Measurements from ENCODE around the gene MS4A8.
"Not testable (repeated sequence)": the region's sequence is repeated elsewhere in the genome, so short reads cannot be mapped to it uniquely, and the experiment has no call there.

MS4A8 gene

DNA sequence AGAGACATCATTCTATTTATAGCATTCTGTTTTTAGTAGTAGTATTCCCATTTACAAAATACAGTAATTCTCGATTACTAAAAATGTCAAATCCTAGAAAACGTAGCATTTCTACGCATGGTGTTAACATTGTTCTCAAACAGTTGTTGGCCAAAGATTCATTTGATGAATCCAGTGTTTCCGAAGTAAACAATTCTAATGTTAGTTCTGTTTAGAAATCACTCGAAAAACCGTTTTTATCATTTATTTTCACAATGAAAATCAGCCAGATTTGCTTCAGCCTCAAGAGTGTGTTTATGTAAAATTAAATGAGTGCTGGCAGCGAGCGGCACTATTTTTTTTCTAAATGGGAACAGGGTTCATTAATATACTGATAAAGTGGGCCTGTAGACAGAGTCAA, 32.2 kb downstream of the MS4A8 start:
- no peak for DNase-seq

- no peak for DNase-seq
These were observed 34.9 kb downstream of the MS4A8 start for GRCh38 chr11:60734279-60734678.

DNA sequence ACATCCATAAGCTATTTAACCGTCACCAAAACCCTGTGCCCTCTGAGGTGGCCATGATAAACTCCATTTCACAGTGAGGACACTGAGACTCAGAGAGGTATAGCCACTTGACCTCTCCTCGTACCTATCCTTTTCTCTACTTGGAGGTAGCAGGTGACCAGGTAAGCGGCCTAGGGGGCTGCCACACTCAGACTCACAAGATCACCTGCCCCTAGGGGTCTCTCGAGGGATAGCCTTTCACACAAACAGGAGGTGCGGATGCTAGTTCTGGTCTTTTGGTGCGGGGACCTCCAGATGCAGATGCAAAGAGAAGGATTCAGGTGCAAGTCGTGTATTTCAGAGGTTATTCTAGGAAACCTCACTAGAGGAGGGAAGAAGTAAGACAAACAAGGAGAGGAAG, 39.7 kb downstream of the MS4A8 start:
- DNase-seq = no peak

GRCh38 chr11:60740573-60740972, 41.2 kb downstream of the MS4A8 start:
- DNase-seq = no peak

GRCh38 chr11:60741421-60741820, 42.0 kb downstream of the MS4A8 start:
- DNase-seq = no peak

- no peak for DNase-seq
These were observed 43.6 kb downstream of the MS4A8 start for GRCh38 chr11:60743058-60743457.

DNA sequence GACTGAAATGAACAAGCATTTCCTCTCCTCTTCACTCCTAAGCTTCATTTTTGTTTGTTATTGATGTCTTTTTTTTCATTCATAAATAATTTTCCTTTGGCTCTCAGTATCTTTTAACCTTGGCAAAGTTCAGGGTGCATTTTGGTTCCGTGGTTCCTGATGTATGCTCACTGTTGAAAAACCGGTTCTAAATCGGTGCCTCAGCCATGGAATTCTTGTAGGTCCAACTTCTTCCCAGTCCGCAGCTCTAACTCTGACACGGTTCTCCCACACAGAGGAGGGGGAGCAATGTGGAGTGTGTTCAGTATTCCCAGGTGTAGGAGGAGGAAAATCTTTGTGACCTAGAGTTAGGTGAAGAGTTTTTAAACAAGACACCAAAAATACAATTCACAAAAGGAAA, 44.7 kb downstream of the MS4A8 start:
- DNase-seq = no peak

GRCh38 chr11:60747359-60747873, 48.0 kb downstream of the MS4A8 start:
- no peak for DNase-seq

DNA sequence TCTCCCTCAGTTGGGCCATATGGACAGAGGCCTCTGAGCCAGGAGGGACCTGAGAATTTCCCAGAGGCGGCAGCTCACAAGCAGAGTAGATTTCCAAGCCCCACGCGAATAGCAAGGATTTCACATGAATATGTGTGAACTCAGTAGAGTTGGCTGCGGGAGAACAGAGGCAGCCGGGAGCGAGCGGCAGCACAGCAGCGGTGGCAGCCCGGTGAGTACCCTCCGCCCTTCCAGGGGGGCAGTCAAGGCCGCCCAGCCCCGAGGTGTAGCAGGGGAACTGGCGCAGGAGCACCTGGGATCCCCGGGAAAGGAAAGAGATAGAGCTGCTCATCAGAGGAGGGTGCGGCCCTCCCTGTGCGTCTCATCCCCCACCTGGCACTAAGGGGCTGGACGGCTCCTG, 48.8 kb downstream of the MS4A8 start:
- DNase-seq = no peak

GRCh38 chr11:60748821-60749220, 49.4 kb downstream of the MS4A8 start:
- no peak for DNase-seq

DNA sequence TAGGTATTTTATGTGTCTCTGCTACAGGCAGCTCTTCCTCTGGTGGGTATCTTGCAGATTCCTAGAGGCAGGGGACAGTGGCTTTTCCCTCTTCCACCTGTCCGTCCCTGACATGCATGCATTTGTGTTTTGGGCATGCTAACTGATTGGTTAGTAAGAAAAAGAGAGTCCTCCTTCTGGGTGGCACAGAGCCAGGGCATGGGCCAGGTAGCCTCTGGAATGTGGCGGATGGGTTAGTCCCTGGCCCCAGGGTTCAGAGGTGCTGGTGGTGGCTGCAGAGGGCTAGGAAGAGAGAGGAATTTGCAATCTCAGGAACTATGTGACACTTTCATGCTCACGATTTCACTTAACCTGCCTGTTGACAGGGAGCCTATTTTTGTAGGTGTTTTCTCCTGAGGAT, 51.5 kb downstream of the MS4A8 start:
- DNase-seq = no peak

DNA sequence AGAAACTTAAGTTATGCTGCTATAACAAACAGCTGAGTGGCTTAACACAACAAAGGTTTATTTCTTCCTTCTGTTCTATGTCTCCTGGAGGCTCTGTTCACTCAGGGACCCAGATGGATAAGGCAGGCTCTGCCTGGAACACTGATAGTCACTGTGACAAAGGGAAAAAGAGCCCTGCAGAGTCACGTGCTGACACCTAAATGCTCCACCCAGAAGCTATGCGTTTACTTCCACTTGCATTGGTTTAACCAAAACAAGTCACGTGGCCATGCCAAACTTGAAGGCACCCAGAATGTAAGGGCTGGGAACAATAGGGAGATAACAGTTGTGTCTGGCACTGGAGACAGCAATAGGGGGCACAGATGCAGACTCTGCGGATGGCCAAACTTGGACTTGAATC, 53.9 kb downstream of the MS4A8 start:
- no peak for DNase-seq

DNA sequence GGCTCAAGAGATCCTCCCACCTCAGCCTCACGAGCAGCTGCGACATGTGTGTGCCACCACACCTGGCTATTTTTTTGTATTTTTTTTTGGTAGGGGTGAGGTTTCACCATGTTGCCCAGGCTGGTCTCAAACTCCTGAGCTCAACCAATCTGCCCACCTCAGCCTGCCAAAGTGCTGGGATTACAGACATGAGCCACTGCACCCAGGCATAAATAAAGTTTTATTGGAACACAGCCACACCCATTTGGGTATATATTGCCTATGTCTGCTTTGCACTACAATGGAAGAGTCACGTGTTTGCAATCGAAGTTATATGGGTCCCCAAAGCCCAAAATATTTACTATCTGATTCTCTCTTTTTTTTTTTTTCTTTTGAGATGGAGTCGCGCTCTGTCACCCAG, 55.5 kb downstream of the MS4A8 start:
- DNase-seq = no peak

DNA sequence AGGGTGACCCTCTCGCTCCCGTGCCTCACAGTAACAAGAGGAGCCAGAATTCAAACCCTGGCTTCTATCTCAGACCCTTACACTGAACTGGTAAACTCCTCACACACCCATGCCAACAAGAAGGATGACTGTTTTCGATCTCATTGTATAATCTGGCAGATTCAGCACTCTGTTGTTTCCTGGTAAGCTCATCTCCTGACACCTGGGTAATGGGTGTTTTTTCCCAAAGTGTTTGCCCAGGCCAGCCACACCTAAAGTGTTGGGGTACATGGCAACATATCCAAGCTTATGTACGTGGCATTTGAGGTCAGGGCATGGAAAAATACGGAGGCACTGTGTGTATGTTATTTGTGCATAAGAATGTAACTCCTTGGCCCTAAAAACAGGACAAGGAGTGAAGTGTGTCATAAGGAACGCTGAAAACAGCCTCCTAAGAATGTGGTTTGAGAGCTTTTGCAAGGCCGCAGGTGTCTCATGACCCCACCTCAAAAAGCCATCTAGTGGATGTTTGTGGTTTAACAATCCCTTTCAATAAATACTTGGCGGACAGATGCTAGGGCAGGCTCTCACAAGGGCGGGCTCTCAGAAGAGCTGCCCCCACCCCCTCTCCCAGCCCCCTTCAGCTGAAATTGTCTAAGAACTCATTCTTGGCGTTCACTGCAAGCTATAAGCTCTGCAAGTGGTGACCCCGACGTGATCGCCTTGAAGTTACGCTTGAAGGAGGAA, 57.1 kb downstream of the MS4A8 start, which contains the start of gene MS4A15:
MS4A15 (plus strand) TSS at position 561 of the 726 bp plus-strand sequence. CDS start 6,867 bp downstream, outside the sequence.
- DNase-seq = no peak

DNA sequence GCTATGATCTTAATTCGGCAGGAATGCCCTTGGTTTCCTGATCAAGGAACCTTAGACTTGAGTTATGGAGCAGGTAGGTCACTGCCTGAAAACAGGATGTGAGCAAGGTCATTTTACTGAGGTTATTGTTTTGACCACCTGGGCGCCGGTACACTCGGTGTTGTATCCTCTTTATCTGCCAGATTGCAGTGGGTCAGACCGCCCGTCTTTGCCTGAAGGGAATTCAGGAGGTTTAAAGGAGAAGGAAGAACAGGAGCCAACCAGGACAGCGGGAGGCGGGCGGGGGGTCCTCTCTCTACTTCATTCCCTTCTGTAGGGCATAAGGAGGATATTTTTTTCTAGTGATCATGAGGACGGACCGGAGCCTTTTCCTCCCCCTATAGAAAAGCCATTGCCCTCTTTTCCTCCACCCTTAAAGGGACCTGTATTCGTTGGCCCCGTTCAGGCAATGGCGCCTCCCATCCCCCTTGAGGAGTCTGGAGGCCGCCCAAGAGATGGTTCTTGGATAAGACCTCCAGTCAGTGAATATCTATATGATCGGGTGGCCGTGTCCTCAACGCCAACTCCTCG, 57.9 kb downstream of the MS4A8 start:
- DNase-seq = no peak

- not testable (repeated sequence) for DNase-seq
These were observed 59.3 kb downstream of the MS4A8 start for GRCh38 chr11:60758671-60759070.

- not testable (repeated sequence) for DNase-seq
These were observed 60.2 kb downstream of the MS4A8 start for GRCh38 chr11:60759438-60760225.

- no peak for DNase-seq
These were observed 62.2 kb downstream of the MS4A8 start for GRCh38 chr11:60761436-60762190.

GRCh38 chr11:60762851-60763691, 63.7 kb downstream of the MS4A8 start:
- no peak for DNase-seq

DNA sequence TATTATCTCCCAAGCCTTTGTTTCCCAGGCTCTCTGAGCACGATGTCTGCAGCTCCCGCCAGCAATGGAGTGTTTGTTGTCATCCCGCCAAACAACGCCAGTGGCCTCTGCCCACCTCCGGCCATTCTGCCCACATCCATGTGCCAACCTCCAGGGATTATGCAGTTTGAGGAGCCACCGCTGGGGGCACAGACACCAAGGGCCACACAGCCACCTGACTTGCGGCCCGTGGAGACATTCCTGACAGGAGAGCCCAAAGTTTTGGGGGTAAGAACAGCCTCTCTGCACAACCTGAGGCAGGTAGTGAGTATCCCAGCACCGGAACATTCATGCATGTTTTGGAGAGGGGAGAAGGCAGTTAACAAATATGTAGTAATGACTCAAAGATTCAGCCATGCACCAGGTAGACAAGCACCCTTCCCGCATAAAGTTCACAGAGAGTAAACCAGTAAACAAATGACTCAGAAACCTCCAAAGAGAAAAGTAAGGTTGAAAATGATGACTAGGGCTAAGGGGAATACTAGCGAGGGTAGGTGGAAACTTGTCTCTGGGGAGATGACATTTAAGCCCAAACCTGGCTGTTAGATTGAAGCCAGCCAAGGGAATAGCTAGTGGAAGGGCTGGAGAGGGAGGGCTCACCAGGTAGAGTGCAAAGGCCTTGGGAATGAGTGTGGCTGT, 64.4 kb downstream of the MS4A8 start:
- no peak for DNase-seq

- DNase-seq = no peak
These were observed 65.5 kb downstream of the MS4A8 start for GRCh38 chr11:60764879-60765278.

All from effector CD4-positive, alpha-beta T cell (primary cell).